Astrocyte of the spinal cord (primary cell): Measurements from ENCODE around the gene UNC119B.

Source experiments
- DNase-seq: peaks from one replicate; pipeline ENCODE4 v3.0.0; 2011; ENCODE audit warnings: low read depth, low spot score
- H3K4me3 ChIP-seq: 2 replicates; pipeline ENCODE4 v1.5.1; 2011; ENCODE audit warnings: low read depth, mild to moderate bottlenecking, low read length, moderate library complexity
- in situ Hi-C: cut with HindIII; loops from 2 replicates; pipeline ENCODE4 v1.10.0; 2017; ENCODE audit warnings: low sequenced_read_pairs
- TF ChIP-seq, protein P1 (sequence below): IDR thresholded peaks from 2 replicates; pipeline ENCODE4 v1.5.1; 2012; ENCODE audit warnings: low read depth, mild to moderate bottlenecking, low read length, inconsistent platforms

Gene UNC119B

DNA sequence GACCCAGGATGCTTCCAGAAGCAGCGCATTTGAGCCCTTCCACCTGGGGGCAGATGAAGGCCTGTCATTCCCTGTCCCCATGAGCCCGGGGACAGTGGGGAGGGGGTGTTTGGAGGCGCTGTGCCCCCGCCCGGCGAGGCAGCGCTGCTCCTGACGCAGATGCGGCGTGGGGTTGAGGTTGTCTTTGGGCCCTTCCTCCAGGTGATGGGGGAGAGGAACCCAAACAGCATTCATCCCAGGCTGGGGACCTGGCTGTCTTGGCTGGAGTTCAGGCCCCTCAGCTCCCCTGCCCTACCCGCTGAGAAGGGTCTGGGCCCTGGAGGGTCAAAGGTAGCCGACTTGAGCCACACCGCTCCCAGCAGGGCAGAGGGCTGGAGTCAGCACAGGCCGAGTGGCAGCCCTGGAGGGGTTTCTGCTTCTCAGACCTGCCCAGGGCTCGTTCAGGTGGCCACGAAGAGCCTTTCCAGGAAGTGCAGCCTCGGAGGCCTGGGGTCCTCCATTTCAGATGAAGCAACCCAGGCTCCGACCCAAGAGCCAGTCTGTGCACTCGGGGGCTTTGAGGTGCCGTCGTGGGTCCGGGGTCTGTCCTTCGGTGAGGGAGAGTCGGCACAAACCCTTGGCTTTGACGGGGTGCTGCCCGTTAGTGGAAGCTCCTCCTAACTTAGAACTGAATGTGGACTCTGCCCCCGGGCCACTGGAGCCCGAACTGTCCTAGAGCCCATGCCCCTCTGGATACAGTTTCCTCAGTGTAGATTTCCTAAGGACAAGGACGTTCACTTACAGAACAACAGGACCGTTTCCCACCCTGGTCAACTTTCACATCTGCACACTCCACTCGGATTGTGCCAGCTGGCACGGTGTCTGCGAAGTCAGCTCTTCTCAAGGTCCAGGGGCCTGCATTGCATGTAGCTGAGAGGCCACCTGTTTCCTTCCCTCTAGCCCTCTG is 31.5 kb downstream of the UNC119B start:
- TF ChIP-seq, protein P1, sequence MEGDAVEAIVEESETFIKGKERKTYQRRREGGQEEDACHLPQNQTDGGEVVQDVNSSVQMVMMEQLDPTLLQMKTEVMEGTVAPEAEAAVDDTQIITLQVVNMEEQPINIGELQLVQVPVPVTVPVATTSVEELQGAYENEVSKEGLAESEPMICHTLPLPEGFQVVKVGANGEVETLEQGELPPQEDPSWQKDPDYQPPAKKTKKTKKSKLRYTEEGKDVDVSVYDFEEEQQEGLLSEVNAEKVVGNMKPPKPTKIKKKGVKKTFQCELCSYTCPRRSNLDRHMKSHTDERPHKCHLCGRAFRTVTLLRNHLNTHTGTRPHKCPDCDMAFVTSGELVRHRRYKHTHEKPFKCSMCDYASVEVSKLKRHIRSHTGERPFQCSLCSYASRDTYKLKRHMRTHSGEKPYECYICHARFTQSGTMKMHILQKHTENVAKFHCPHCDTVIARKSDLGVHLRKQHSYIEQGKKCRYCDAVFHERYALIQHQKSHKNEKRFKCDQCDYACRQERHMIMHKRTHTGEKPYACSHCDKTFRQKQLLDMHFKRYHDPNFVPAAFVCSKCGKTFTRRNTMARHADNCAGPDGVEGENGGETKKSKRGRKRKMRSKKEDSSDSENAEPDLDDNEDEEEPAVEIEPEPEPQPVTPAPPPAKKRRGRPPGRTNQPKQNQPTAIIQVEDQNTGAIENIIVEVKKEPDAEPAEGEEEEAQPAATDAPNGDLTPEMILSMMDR: no peak
- in situ Hi-C loops: no loop called here
- no peak for DNase-seq
- no peak overlapping the region for H3K4me3 ChIP-seq

DNA sequence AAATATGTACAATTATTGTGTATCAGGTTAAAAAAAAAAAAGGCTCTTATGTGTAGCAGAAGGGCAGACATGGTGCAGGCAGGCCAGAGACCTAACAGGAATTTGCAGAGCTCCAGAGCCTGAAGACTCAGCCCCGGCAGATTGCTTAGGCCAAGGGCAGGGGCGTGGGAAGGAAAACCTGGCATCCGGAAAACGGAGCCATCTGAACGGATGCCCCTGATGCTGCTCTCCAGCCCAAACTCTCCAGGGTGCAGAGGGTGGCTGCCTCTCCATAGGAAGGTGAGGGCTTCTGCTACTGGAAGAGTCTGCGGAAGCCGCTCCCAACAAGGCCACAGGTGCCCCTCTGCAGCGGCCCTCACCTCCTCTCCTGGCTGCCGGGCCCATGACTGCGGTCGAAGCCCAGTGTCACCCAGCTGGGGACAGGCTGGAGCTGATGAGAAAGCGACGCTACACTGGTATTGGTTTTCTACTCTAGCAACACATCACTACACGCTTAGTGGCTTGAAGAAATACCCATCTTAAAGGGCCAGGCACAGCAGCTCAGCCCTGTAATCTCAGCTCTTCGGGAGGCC is 34.8 kb downstream of the UNC119B start:
- TF ChIP-seq, protein P1: no peak
- DNase-seq: no peak
- in situ Hi-C loops: no loop called here
- H3K4me3 ChIP-seq: no peak overlapping the region

DNA sequence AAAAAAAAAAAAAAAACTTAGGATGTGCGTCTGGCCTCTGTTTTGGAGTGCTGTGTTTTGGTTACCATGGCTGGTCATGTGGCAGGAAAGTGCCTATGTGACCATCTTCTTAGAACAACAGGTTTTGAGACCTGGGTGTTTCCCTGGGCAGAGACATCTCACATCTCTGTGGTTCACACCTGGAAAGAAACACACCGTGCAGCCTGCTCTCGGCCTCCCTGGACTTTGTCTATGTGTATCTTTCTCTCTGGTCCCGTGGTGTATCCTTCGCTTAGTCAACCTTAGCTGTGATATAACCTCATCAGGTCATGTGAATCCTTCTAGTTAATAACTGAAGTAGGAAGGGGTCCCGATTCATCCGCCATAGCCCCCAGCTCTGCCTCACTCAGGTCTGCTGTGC is 38.0 kb downstream of the UNC119B start:
- H3K4me3 ChIP-seq: no peak overlapping the region
- DNase-seq: no peak
- TF ChIP-seq, protein P1: no peak
- in situ Hi-C loops: no loop called here

DNA sequence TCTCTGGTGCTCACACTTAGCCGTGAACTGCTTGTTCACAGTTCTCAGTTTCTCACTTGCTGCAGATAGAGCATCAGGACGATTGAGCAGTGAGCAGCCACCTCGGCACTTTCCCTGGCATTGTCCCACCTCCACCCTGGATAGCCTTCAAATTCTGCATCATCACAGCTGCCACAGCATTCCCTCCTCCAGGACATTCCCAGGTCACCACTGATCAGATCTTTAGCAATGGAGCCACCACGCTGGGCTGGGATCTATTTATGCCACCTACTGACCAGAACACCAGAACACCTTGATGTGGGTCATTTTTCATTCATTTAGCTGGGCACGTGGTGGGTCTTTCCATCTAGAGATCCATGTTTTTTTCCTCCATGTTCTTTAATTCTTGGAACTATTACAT is 39.0 kb downstream of the UNC119B start:
- in situ Hi-C loops: no loop called here
- no peak for DNase-seq

DNA sequence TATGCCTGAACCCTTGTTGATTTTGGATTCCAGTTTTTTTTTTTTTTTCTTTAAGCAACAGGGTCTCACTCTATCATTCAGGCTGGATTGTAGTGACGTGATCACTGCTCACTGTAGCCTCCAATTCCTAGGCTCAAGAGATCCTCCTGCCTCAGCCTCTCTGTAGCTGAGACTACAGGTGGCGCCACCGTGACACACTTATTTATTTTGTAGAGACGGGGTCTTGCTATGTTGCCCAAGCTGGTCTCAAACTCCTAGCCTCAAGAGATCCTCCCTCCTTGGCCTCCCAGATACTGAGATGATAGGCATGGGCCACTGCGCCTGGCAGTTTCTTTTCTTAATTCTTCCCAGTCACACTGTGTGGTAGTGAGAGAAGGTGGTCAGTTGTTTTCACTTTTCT is 40.5 kb downstream of the UNC119B start:
- in situ Hi-C loops: no loop called here
- H3K4me3 ChIP-seq: no peak overlapping the region
- no peak for DNase-seq
- TF ChIP-seq, protein P1: no peak

More for the DNA sequence above, 39.0 kb downstream of the UNC119B start:
- no peak overlapping the region for H3K4me3 ChIP-seq
- TF ChIP-seq, protein P1: no peak

DNA sequence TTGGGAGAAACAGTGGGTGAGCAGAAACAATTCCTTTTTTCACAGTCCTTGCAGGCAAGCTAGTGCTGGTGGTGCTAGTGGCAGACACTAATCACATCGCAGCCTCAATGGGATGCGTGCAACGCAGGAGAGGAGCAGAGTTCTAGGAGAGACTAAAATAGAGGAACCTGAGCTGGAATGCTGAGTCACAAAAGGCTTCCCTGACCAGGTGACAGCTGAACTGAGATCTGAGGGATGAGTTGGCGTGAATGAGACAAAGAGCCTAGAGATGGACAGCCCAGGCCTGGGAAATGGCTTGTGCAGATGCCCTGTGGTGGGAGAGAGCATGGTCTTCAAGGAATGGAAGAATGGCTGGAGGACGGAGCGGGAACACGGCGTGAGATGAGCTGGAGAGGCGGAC is 41.1 kb downstream of the UNC119B start:
- DNase-seq: no peak
- in situ Hi-C loops: no loop called here
- TF ChIP-seq, protein P1: no peak

More for the DNA sequence above, 41.1 kb downstream of the UNC119B start:
- no peak overlapping the region for H3K4me3 ChIP-seq
